Lung (tissue), 12 donors: ENCODE results near the gene MAP3K12. TPM values are rescaled to one million over a fixed set of nuclear protein-coding genes. Genes with fewer than 3 reads are reported as not detected.

Experiments used
- ATAC-seq: fragments of 200-7000 bp; cut with Tn5 transposase; one replicate; pipeline ENCODE4 v1.9.1; 2020; ENCODE audit warnings: moderate number of reproducible peaks; ENCODE audit not compliant: insufficient read depth, low FRiP score
- DNase-seq, 3 donors: peaks; one replicate each; pipeline ENCODE4 v3.0.0-alpha.2; 2013 to 2017
- H3K27ac ChIP-seq, 2 donors: one replicate each; pipeline ENCODE4 v1.5.1; 2013; ENCODE audit warnings: mild to moderate bottlenecking in 2 of 2, moderate library complexity in 2 of 2, control low read depth in 1 of 2, inconsistent platforms in 1 of 2, low read depth in 1 of 2, low read length in 1 of 2
- H3K27me3 ChIP-seq, 3 donors: one replicate each; pipeline ENCODE4 v1.5.1; 2013; ENCODE audit warnings: low read length in 2 of 3; ENCODE audit not compliant: control insufficient read depth in 3 of 3, insufficient read depth in 3 of 3
- H3K36me3 ChIP-seq, 4 donors: one replicate each; pipeline ENCODE4 v1.5.1; 2013; ENCODE audit warnings: low read length in 4 of 4, mild to moderate bottlenecking in 1 of 4, moderate library complexity in 1 of 4; ENCODE audit not compliant: control insufficient read depth in 4 of 4, insufficient read depth in 4 of 4
- H3K4me1 ChIP-seq, 5 donors: one replicate each; pipeline ENCODE4 v1.5.1; 2013; ENCODE audit warnings: low read length in 5 of 5, mild to moderate bottlenecking in 2 of 5, moderate library complexity in 1 of 5; ENCODE audit not compliant: control insufficient read depth in 5 of 5, insufficient read depth in 5 of 5
- H3K4me3 ChIP-seq: one replicate; pipeline ENCODE4 v1.5.1; 2013; ENCODE audit warnings: mild to moderate bottlenecking, control low read depth, moderate library complexity
- H3K9ac ChIP-seq, 2 donors: one replicate each; pipeline ENCODE4 v1.5.1; 2013; ENCODE audit warnings: low read length in 2 of 2, control low read depth in 1 of 2; ENCODE audit not compliant: insufficient read depth in 1 of 2
- H3K9me3 ChIP-seq, 4 donors: one replicate each; pipeline ENCODE4 v1.5.1; 2013; ENCODE audit warnings: low read length in 3 of 4, mild to moderate bottlenecking in 1 of 4, moderate library complexity in 1 of 4; ENCODE audit not compliant: control insufficient read depth in 4 of 4, insufficient read depth in 3 of 4
- CTCF ChIP-seq: IDR thresholded peaks from 2 replicates; pipeline ENCODE4 v1.5.1; 2012; ENCODE audit warnings: mild to moderate bottlenecking; ENCODE audit errors: control extremely low read depth, extremely low read depth
- WGBS, 2 donors: extraction: QIAGEN DNeasy Blood & Tissue Kit; methylation state at CpG; one replicate each; pipeline ENCODE4 v1.1.7; 2013; 5-methylcytosine and 5-hydroxymethylcytosine counted together
- polyA plus RNA-seq, 2 donors: library from polyadenylated mRNA; stranded (reverse); fragments of 200-250 nt; gene quantifications; one replicate each; pipeline ENCODE4 v1.2.1, GENCODE V29; 2013
- total RNA-seq, 2 donors: library from RNA; depleted of rRNA in 1 of 2; stranded (reverse); fragments of >200 nt in 1 of 2; gene quantifications; one replicate each; pipeline ENCODE4 v1.2.1, GENCODE V29; 2014 to 2021
- donor health status: control.
- donor health status: control.
- donor health status: Bipolar disorder and iron deficiency.
- donor health status: healthy.
- donor health status: DM: yes; HTN: yes; CAD: no.

MAP3K12 gene
- total and polyA plus RNA-seq, 4 donors = 13.4 to 25.4 (median 20.1) TPM

- Histone ChIP-seq H3K4me3 (no peak overlapping the region), H3K9me3 (no peaks in the 10 kb centered on the region), H3K4me1 (no peaks in the 10 kb centered on the region), H3K27ac (no peak overlapping the region), H3K9ac (no peak overlapping the region), H3K36me3 (peaks cover 21 to 37% (median 33%) of the 10 kb centered on the region in 4 donors), H3K27me3 (no peaks in the 10 kb centered on the region)
- WGBS, 2 donors = 67 to 77% methylated on average over 2 of the region's 2 CpGs
- ATAC-seq = no peak
- no peak for TF ChIP-seq CTCF
- DNase-seq = no peak
Measured at GRCh38 chr12:53530061-53530460, 30.8 kb upstream of the MAP3K12 start.

GRCh38 chr12:53524476-53524875, 25.2 kb upstream of the MAP3K12 start:
- no peak overlapping the region for H3K9ac ChIP-seq
- TF ChIP-seq CTCF = no peak
- ATAC-seq (no peak), DNase-seq (no peak)
- no peaks in the 10 kb centered on the region for H3K9me3 ChIP-seq
- no peaks in the 10 kb centered on the region for H3K27me3 ChIP-seq
- H3K36me3 ChIP-seq = peaks cover 30 to 46% (median 38%) of the 10 kb centered on the region in 4 donors
- H3K4me1 ChIP-seq = no peaks in the 10 kb centered on the region
- H3K27ac ChIP-seq = no peak overlapping the region
- no peak overlapping the region for H3K4me3 ChIP-seq
- 97 to 98% methylated on average over 13 of the region's 13 CpGs for WGBS, 2 donors

GRCh38 chr12:53523131-53523530, 23.9 kb upstream of the MAP3K12 start:
- WGBS, 2 donors = 97 to 98% methylated on average over 3 of the region's 3 CpGs
- Histone ChIP-seq H3K27ac (no peak overlapping the region), H3K4me3 (no peak overlapping the region), H3K36me3 (peaks cover 30 to 54% (median 37%) of the 10 kb centered on the region in 4 donors), H3K27me3 (no peaks in the 10 kb centered on the region), H3K4me1 (no peaks in the 10 kb centered on the region), H3K9me3 (no peaks in the 10 kb centered on the region), H3K9ac (no peak overlapping the region)
- TF ChIP-seq CTCF = no peak
- DNase-seq (no peak), ATAC-seq (no peak)

- no peak overlapping the region for H3K27ac ChIP-seq
- no peak overlapping the region for H3K9ac ChIP-seq
- ATAC-seq (no peak), DNase-seq (no peak)
- H3K27me3 ChIP-seq = no peaks in the 10 kb centered on the region
- H3K36me3 ChIP-seq = peaks cover 49 to 62% (median 54%) of the 10 kb centered on the region in 4 donors
- WGBS, 2 donors = 74 to 85% methylated on average over 5 of the region's 5 CpGs
- H3K4me1 ChIP-seq = peaks cover 0 to 4% (median 2%) of the 10 kb centered on the region in 5 donors
- H3K4me3 ChIP-seq = no peak overlapping the region
- no peaks in the 10 kb centered on the region for H3K9me3 ChIP-seq
- no peak for TF ChIP-seq CTCF
Measured at GRCh38 chr12:53518381-53518780, 19.1 kb upstream of the MAP3K12 start.
